GM12878 (cell line): Measurements from ENCODE around the gene NAALADL2. TPM values are rescaled to one million over a fixed set of nuclear protein-coding genes. Genes with fewer than 3 reads are reported as not detected.

Experiments
- ATAC-seq: fragments of 200-7000 bp; cut with Tn5 transposase; 3 replicates; pipeline ENCODE4 v1.9.1; 2020; ENCODE audit warnings: mild to moderate bottlenecking, moderate library complexity
- BruUV-seq: library from RNA; stranded (reverse); fragments of 400-500 nt; replicated peaks from 2 replicates; lab custom pipeline; 2021; lab: Mats Ljungman, UMichigan
- CTCF ChIA-PET: fragments of 300-600 bp; sonication (Branson Sonifier 250); formaldehyde crosslinking; extraction: SDS; loops from one replicate; lab custom pipeline; 2021; ENCODE audit warnings: inconsistent platforms; lab: Yijun Ruan, JAX
- POLR2A ChIA-PET: fragments of 350-600 bp; formaldehyde crosslinking; extraction: SDS; loops from one replicate; lab custom pipeline; 2021; ENCODE audit warnings: inconsistent platforms; lab: Charles Lee
- RAD21 ChIA-PET: fragments of 300-600 bp; sonication (Branson Sonifier 250); formaldehyde crosslinking; loops from one replicate; lab custom pipeline; 2023; ENCODE audit warnings: antibody characterized with exemption; ENCODE audit not compliant: unreplicated experiment; lab: Charles Lee
- SMC1A ChIA-PET: fragments of 300-600 bp; sonication (Branson Sonifier 250); formaldehyde crosslinking; loops from one replicate; lab custom pipeline; 2023; ENCODE audit not compliant: unreplicated experiment, uncharacterized antibody; lab: Charles Lee
- DNase-seq: peaks from one replicate; pipeline ENCODE4 v3.0.0-alpha.2; 2011; ENCODE audit warnings: low read depth, low spot score
- FAIRE-seq: peaks from 3 replicates; lab custom pipeline; 2011; peaks lifted over from hg19 to GRCh38; lab: Jason Lieb, UNC
- H2AFZ ChIP-seq: 2 replicates; pipeline ENCODE4 v1.6.0; 2011; ENCODE audit warnings: low read depth, low read length, control low read depth; ENCODE audit not compliant: control insufficient read depth
- H3K27ac ChIP-seq: 2 replicates; pipeline ENCODE4 v1.5.1; 2011; ENCODE audit warnings: control low read depth; ENCODE audit not compliant: control insufficient read depth, insufficient read depth
- H3K27me3 ChIP-seq, 2 experiments: replicated peaks in 1 of 2; 2 replicates each; pipeline versions ENCODE4 v1.6.0 to v1.6.1; 2011; ENCODE audit warnings: low read length in 1 of 2; ENCODE audit not compliant: control insufficient read depth in 2 of 2, insufficient read depth in 2 of 2
- H3K36me3 ChIP-seq, 2 experiments: 2 replicates each; pipeline ENCODE4 v1.5.1; 2011; ENCODE audit warnings: low read length in 1 of 2; ENCODE audit not compliant: control insufficient read depth in 2 of 2, insufficient read depth in 2 of 2
- H3K4me1 ChIP-seq: 2 replicates; pipeline ENCODE4 v1.6.1; 2011; ENCODE audit warnings: mild to moderate bottlenecking, low read length, moderate library complexity, mixed read lengths; ENCODE audit not compliant: control insufficient read depth, insufficient read depth
- H3K4me2 ChIP-seq: 2 replicates; pipeline ENCODE4 v1.6.0; 2011; ENCODE audit warnings: control low read depth; ENCODE audit not compliant: control insufficient read depth, insufficient read depth
- H3K4me3 ChIP-seq: fragments of 200-600 bp; sonication (generic); 2 replicates; pipeline ENCODE4 v1.5.1; 2016
- H3K79me2 ChIP-seq: 2 replicates; pipeline ENCODE4 v1.6.0; 2011; ENCODE audit warnings: low read length; ENCODE audit not compliant: control insufficient read depth, insufficient read depth
- H3K9ac ChIP-seq: 2 replicates; pipeline ENCODE4 v1.8.0; 2011; ENCODE audit warnings: low read length, control low read depth, mixed read lengths; ENCODE audit not compliant: control insufficient read depth, insufficient read depth
- H3K9me3 ChIP-seq: replicated peaks from 3 replicates; pipeline ENCODE4 v1.5.1; 2011; ENCODE audit warnings: mild to moderate bottlenecking, low read length; ENCODE audit not compliant: control insufficient read depth, insufficient read depth
- H4K20me1 ChIP-seq: 2 replicates; pipeline ENCODE4 v1.6.0; 2011; ENCODE audit not compliant: control insufficient read depth, insufficient read depth
- CHD4 ChIP-seq: fragments of 200-600 bp; sonication (generic); IDR thresholded peaks from 2 replicates; pipeline ENCODE4 v1.6.1; 2016; ENCODE audit warnings: mild to moderate bottlenecking
- CREB1 ChIP-seq: IDR thresholded peaks from 2 replicates; pipeline ENCODE4 v1.6.1; 2012; ENCODE audit warnings: low read depth, mild to moderate bottlenecking, inconsistent platforms
- CREM ChIP-seq: IDR thresholded peaks from 2 replicates; pipeline ENCODE4 v1.6.1; 2014; ENCODE audit warnings: antibody characterized with exemption, low read depth
- KAT2A ChIP-seq: conservative IDR thresholded peaks from 2 replicates; pipeline ENCODE4 v1.6.1; 2011; ENCODE audit warnings: low read depth, low read length; ENCODE audit not compliant: control insufficient read depth
- NBN ChIP-seq: fragments of 450-650 bp; IDR thresholded peaks from 2 replicates; pipeline ENCODE4 v1.6.1; 2016
- NR2C1 ChIP-seq: fragments of 450-650 bp; IDR thresholded peaks from 2 replicates; pipeline ENCODE4 v1.6.1; 2017; ENCODE audit warnings: antibody characterized with exemption, mild to moderate bottlenecking, moderate library complexity
- SIN3A ChIP-seq: IDR thresholded peaks from 2 replicates; pipeline ENCODE4 v1.6.1; 2012; ENCODE audit warnings: low read depth, low read length, improper control_type of control experiment
- WGBS: methylation state at CpG from one replicate; pipeline ENCODE4 v1.1.6; 2016; ENCODE audit warnings: low lambda C conversion rate; ENCODE audit not compliant: insufficient replicate concordance, insufficient coverage; ENCODE audit errors: missing lambda C conversion rate; 5-methylcytosine and 5-hydroxymethylcytosine counted together
- in situ Hi-C: fragments of 300-500 bp; cut with MboI; formaldehyde crosslinking; loops from 9 replicates; pipeline ENCODE4 v1.14.3; 2018; ENCODE audit warnings: mixed read lengths
- intact Hi-C: fragments of 100-400 bp; cut with micrococcal nuclease; formaldehyde crosslinking; loops from one replicate; pipeline ENCODE4 v1.14.2; 2022; ENCODE audit not compliant: unreplicated experiment
- polyA plus RNA-seq, 11 experiments: library from polyadenylated mRNA; depleted of rRNA in 4 of 11; unstranded in 6 of 11; stranded (reverse) in 5 of 11; fragments of >200 nt; fragmentation: Nextera tagmentation in 4 of 11; fragmentation: Illumina TruSeq in 1 of 11; extraction: Ambion mirVana in 4 of 11; extraction: Trizol in 1 of 11; gene quantifications; 1 replicate in 1 of 11; 2 replicates in 10 of 11; pipeline versions ENCODE4 v1.2.1 to v1.2.3, GENCODE V29; 2011 to 2016; ENCODE audit warnings: inconsistent platforms in 2 of 11, missing spikeins in 2 of 11, low read depth in 1 of 11
- total RNA-seq, 4 experiments: library from RNA; depleted of rRNA in 3 of 4; stranded (reverse); fragments of >200 nt in 3 of 4; fragmentation: Illumina TruSeq in 1 of 4; extraction: Trizol in 1 of 4; gene quantifications; 2 replicates each; pipeline versions ENCODE4 v1.2.1 to v1.2.3, GENCODE V29; 2013 to 2021
- TF ChIP-seq, protein P1 (sequence below): fragments of 450-650 bp; IDR thresholded peaks from 2 replicates; pipeline ENCODE4 v1.6.1; 2016; ENCODE audit warnings: mild to moderate bottlenecking
- TF ChIP-seq, protein P2 (sequence below), 3 experiments: IDR thresholded peaks in 2 of 3; conservative IDR thresholded peaks in 1 of 3; 2 replicates each; pipeline ENCODE4 v1.5.1; 2011; ENCODE audit warnings: low read depth in 3 of 3, low read length in 3 of 3, mild to moderate bottlenecking in 3 of 3, control low read depth in 2 of 3, moderate library complexity in 2 of 3, inconsistent platforms in 1 of 3, mixed read lengths in 1 of 3; ENCODE audit not compliant: control insufficient read depth in 2 of 3, insufficient read depth in 1 of 3; ENCODE audit errors: extremely low read depth in 1 of 3
- TF ChIP-seq, protein P3 (sequence below): fragments of 150-350 bp; IDR thresholded peaks from 2 replicates; pipeline ENCODE4 v1.6.1; 2016; ENCODE audit warnings: low read depth, low read length

Gene NAALADL2
- total and polyA plus RNA-seq, 10 of the 15 experiments (the other 5 are each of a cell fraction or from before 2014, with no cell fraction given): 0.06 to 10.8 (median 0.46) TPM

DNA sequence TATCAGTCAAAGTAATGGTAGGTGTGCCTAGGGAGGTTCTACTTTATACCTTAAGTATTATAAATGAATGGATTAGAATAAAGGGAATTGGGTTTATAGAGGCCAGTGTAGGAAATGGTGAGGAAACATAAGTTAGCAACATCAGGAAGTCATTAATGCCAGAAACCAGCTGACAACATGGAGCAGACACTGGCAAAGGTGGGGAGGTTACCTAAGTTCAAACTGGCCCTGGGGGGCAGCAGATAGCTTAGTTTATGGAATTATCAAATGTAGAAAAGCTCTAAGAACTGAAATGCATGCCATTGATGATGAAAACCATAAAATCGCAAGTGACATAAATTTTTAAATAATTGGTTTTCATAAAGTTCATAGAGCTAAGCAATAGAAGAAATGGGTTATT is 498.6 kb downstream of the NAALADL2 start:
- Histone ChIP-seq H3K9ac (no peak overlapping the region), H3K4me1 (no peaks in the 10 kb centered on the region), H3K4me2 (no peak overlapping the region), H3K79me2 (no peaks in the 10 kb centered on the region), H2AFZ (no peak overlapping the region), H3K4me3 (no peak overlapping the region), H3K27me3 (no peaks in the 10 kb centered on the region), H3K27ac (no peak overlapping the region), H3K36me3 (no peaks in the 10 kb centered on the region), H4K20me1 (no peaks in the 10 kb centered on the region)
- ChIA-PET RAD21 (interaction anchor here (0.9 to 5.4 kb wide), 27 partner anchors 9 to 1073 kb away, joined by 3 to 122 read pairs (median 7); no protein-coding TSS in a partner anchor), SMC1A (interaction anchor here (0.6 to 8.1 kb wide), 43 partner anchors 11 to 1229 kb away, joined by 3 to 164 read pairs (median 4); no protein-coding TSS in a partner anchor), POLR2A (interaction anchor here (0.6 to 1.4 kb wide), 6 partner anchors 11 to 436 kb away, joined by 3 to 11 read pairs (median 4); no protein-coding TSS in a partner anchor), CTCF (interaction anchor here (0.6 to 7.0 kb wide), 22 partner anchors 9 to 648 kb away, joined by 3 to 53 read pairs (median 4); no protein-coding TSS in a partner anchor)
- ATAC-seq (peak; percentile 44), FAIRE-seq (no peak)
- WGBS: 89% methylated on average over 1 of the region's 1 CpG
- in situ Hi-C loops: no loop called here
- intact Hi-C loops: loop anchor here (2.0 kb wide), 1 partner anchor 83 kb away; no protein-coding TSS in a partner anchor
- TF ChIP-seq CHD4: no peak
- TF ChIP-seq, protein P1, sequence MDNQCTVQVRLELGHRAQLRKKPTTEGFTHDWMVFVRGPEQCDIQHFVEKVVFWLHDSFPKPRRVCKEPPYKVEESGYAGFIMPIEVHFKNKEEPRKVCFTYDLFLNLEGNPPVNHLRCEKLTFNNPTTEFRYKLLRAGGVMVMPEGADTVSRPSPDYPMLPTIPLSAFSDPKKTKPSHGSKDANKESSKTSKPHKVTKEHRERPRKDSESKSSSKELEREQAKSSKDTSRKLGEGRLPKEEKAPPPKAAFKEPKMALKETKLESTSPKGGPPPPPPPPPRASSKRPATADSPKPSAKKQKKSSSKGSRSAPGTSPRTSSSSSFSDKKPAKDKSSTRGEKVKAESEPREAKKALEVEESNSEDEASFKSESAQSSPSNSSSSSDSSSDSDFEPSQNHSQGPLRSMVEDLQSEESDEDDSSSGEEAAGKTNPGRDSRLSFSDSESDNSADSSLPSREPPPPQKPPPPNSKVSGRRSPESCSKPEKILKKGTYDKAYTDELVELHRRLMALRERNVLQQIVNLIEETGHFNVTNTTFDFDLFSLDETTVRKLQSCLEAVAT: 0 out of 2 replicates have a peak, but pooled peaks have one; percentile 11
- TF ChIP-seq, all 136 proteins: peak for 1
- BruUV-seq: no TSS peak
- no peaks in the 10 kb centered on the region for H3K9me3 ChIP-seq
- no peak for DNase-seq

DNA sequence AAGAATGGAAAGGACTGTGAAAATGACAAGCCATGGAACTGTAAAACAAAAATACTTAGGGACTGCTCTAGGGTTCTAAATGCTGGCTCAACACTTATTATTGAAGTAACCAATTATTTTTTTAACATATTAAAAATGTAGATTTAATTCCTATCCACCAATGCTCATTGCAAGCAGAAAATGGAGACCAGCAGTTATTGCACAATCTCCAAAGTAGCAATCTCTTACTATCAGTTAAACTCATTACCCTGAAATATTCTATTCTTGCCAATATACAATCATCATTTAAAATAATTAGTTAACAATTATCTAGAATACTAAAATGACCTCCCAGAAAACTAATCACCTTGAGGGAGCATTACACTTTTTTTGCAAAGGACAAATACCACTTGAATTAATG is 499.8 kb downstream of the NAALADL2 start:
- SMC1A ChIA-PET: interaction anchor here (1.1 to 2.9 kb wide), 17 partner anchors 12 to 317 kb away, joined by 3 to 18 read pairs (median 5); no protein-coding TSS in a partner anchor
- no peaks in the 10 kb centered on the region for H4K20me1 ChIP-seq
- no peak overlapping the region for H3K4me2 ChIP-seq
- no peaks in the 10 kb centered on the region for H3K36me3 ChIP-seq
- CTCF ChIA-PET: interaction anchor here (1.0 to 2.3 kb wide), 11 partner anchors 10 to 583 kb away, joined by 3 to 11 read pairs (median 4); no protein-coding TSS in a partner anchor
- no peak overlapping the region for H3K27ac ChIP-seq
- ATAC-seq: no peak
- no peaks in the 10 kb centered on the region for H3K27me3 ChIP-seq
- no peak overlapping the region for H3K9ac ChIP-seq
- POLR2A ChIA-PET: interaction anchor here (1.4 kb wide), 2 partner anchors 84 to 88 kb away, joined by 4 to 11 read pairs; no protein-coding TSS in a partner anchor
- H3K79me2 ChIP-seq: no peaks in the 10 kb centered on the region
- no peaks in the 10 kb centered on the region for H3K4me1 ChIP-seq
- RAD21 ChIA-PET: interaction anchor here (0.8 to 5.4 kb wide), 20 partner anchors 11 to 1071 kb away, joined by 3 to 122 read pairs (median 8); no protein-coding TSS in a partner anchor
- intact Hi-C loops: no loop called here
- no peaks in the 10 kb centered on the region for H3K9me3 ChIP-seq
- DNase-seq: no peak
- in situ Hi-C loops: no loop called here
- H3K4me3 ChIP-seq: no peak overlapping the region
- no TSS peak for BruUV-seq
- no peak for FAIRE-seq
- H2AFZ ChIP-seq: no peak overlapping the region
- TF ChIP-seq NR2C1: no peak
- no peak for TF ChIP-seq CREM
- TF ChIP-seq, protein P2, sequence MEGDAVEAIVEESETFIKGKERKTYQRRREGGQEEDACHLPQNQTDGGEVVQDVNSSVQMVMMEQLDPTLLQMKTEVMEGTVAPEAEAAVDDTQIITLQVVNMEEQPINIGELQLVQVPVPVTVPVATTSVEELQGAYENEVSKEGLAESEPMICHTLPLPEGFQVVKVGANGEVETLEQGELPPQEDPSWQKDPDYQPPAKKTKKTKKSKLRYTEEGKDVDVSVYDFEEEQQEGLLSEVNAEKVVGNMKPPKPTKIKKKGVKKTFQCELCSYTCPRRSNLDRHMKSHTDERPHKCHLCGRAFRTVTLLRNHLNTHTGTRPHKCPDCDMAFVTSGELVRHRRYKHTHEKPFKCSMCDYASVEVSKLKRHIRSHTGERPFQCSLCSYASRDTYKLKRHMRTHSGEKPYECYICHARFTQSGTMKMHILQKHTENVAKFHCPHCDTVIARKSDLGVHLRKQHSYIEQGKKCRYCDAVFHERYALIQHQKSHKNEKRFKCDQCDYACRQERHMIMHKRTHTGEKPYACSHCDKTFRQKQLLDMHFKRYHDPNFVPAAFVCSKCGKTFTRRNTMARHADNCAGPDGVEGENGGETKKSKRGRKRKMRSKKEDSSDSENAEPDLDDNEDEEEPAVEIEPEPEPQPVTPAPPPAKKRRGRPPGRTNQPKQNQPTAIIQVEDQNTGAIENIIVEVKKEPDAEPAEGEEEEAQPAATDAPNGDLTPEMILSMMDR (IDR thresholded peaks at IDR 0.05 in 2 of 3, conservative IDR thresholded peaks at IDR 0.05 in 1 of 3; ENCODE audit: control insufficient read depth in 2 of 3, extremely low read depth in 1 of 3, insufficient read depth in 1 of 3, low read depth in 3 of 3, low read length in 3 of 3): no peak
- TF ChIP-seq, protein P3, sequence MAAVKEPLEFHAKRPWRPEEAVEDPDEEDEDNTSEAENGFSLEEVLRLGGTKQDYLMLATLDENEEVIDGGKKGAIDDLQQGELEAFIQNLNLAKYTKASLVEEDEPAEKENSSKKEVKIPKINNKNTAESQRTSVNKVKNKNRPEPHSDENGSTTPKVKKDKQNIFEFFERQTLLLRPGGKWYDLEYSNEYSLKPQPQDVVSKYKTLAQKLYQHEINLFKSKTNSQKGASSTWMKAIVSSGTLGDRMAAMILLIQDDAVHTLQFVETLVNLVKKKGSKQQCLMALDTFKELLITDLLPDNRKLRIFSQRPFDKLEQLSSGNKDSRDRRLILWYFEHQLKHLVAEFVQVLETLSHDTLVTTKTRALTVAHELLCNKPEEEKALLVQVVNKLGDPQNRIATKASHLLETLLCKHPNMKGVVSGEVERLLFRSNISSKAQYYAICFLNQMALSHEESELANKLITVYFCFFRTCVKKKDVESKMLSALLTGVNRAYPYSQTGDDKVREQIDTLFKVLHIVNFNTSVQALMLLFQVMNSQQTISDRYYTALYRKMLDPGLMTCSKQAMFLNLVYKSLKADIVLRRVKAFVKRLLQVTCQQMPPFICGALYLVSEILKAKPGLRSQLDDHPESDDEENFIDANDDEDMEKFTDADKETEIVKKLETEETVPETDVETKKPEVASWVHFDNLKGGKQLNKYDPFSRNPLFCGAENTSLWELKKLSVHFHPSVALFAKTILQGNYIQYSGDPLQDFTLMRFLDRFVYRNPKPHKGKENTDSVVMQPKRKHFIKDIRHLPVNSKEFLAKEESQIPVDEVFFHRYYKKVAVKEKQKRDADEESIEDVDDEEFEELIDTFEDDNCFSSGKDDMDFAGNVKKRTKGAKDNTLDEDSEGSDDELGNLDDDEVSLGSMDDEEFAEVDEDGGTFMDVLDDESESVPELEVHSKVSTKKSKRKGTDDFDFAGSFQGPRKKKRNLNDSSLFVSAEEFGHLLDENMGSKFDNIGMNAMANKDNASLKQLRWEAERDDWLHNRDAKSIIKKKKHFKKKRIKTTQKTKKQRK: no peak
- TF ChIP-seq SIN3A: no peak
- no peak for TF ChIP-seq KAT2A
- TF ChIP-seq CREB1: no peak
- TF ChIP-seq NBN: no peak
